OCI-LY3 (cell line): ENCODE measurements around the gene CCDC12.

Source experiments
- CTCF ChIP-seq: fragments of 200-600, 300-600 bp; sonication (generic); IDR thresholded peaks from 2 replicates; pipeline ENCODE4 v1.5.1; 2014; ENCODE audit warnings: antibody characterized with exemption, low read length, low read depth
- EZH2phosphoT487 ChIP-seq: fragments of 200-600 bp; shearing (Covaris generic); IDR thresholded peaks from 2 replicates; pipeline ENCODE4 v1.6.1; 2018; ENCODE audit warnings: antibody characterized with exemption, mixed run types, low read depth

- TF ChIP-seq CTCF (no peak), EZH2phosphoT487 (no peak)
These were observed 41.9 kb downstream of the CCDC12 start for GRCh38 chr3:46934498-46935167.
